Measurements from ENCODE around the gene CCL16.

GRCh38 chr17:36008998-36009665 is 27.8 kb upstream of the CCL16 start:
- TF ChIP-seq CTCF (IDR thresholded peaks at IDR 0.05) (peak in 2 of 6 experiments; percentile 17 to 28), POLR2A (IDR thresholded peaks at IDR 0.05) (no peak)
